ENCODE data around the gene LIPT2. TPM values are rescaled to one million over a fixed set of nuclear protein-coding genes. Genes with fewer than 3 reads are reported as not detected.
"Not testable (repeated sequence)": the region's sequence is repeated elsewhere in the genome, so short reads cannot be mapped to it uniquely, and the experiment has no call there.

The LIPT2 gene
- total RNA-seq, 2 donors from 2014 or later = 3.7 to 4.1 TPM

DNA sequence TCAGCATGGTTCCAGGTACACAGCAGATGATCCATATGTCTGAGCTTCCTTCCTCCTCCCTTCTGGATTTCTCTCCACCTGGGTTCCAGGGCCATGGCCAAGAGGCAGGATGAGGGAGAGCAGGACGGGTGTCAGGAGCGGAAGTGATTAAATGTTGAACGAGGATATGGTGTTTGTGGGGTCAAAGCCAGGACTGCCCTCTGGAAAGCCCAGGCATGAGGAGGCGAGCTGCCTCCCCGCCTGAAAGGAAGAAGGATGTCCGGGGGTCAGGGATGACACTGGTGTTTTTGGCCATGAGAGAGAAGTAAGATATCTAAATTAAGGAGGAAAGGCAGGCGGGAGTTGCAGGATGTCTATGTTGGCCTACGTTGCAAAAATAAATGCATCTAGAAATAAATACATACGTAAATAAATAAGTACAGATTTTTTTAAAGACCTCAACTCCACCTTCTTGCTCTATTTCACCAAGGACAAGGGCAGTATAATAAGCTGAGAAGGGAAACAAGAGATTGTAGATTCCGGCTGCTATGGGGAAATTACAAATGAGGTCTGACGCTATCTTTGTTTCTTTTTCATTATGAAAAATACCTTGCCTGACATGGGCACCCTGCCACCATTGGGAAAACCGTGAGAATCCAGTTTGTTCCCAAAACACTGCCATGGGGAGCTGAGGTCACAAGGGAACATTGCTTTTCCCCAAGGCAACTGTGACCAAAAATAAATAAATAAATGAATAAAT, 27.6 kb upstream of the LIPT2 start:
- no peak for ATAC-seq (replicated peaks)
- H3K27ac Mint-ChIP-seq = no peak overlapping the region
- no peaks in the 10 kb centered on the region for H3K4me1 Mint-ChIP-seq
- H3K9me3 Mint-ChIP-seq = peaks cover 5% of the 10 kb centered on the region
- peaks cover 18% of the 10 kb centered on the region for H3K27me3 Mint-ChIP-seq
- H3K4me3 Mint-ChIP-seq = no peak overlapping the region
- no peaks in the 10 kb centered on the region for H3K36me3 Mint-ChIP-seq (ENCODE audit: low read depth)

DNA sequence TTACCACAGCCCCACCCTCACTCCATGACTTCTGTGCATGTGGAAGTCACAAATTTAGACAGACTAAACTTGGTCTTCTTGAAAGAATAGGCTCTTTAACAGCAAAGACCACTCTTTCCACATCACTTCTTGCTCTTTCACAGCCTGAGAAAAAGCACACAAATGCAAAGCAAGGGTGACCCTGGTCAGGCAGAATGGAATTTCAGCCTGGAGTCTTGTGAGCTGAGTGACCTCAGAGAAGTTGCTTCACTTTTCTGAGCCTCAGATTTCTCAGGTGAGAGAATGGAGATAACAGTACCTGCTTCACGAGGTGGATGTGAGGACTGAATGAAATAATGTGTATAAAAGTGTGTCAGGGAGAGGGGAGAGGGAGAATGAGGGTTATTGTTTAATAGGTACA, 26.8 kb upstream of the LIPT2 start:
- Mint-ChIP-seq H3K4me1 (no peaks in the 10 kb centered on the region), H3K4me3 (no peak overlapping the region), H3K27ac (no peak overlapping the region), H3K9me3 (peaks cover 5% of the 10 kb centered on the region), H3K36me3 (ENCODE audit: low read depth) (no peaks in the 10 kb centered on the region), H3K27me3 (peaks cover 19% of the 10 kb centered on the region)
- ATAC-seq (replicated peaks) = no peak

DNA sequence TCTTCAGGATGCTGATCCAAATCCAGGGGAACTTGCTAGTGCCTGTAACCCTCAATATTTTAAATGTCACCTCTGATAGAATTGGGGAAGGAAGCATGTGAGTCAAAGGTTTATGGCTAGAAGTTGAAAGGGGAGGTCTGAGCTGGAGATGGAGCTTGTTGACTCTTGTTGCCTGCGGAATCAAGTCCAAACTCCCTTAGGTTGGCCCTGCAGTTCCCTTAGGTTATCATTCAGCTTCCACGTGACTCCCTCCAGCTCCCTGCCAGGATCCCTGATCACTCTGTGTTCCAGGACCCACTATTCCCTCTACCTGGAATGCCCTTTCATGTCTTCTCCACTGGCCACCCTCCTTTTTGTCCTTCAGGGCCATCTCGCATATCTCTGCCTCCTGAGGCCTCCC, 26.2 kb upstream of the LIPT2 start:
- peaks cover 21% of the 10 kb centered on the region for H3K27me3 Mint-ChIP-seq

DNA sequence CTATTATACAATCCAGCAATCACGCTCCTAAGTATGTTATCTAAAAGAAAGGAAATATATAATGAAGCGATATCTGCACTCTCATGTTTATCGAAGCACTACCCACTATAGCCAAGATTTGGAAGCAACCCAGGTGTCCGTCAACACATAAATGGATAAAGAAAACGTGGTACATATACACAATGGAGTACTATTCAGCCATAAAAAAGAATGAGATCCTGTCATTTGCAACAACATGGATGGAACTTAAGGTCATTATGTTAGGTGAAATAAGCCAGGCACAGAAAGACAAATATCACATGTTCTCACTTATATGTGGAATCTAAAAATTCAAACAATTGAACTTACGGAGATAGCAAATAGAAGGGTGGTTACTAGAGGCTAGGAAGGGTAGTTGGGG, 24.1 kb upstream of the LIPT2 start:
- not testable (repeated sequence) for H3K4me3 Mint-ChIP-seq; H3K4me1 Mint-ChIP-seq; H3K27ac Mint-ChIP-seq; ATAC-seq (replicated peaks); H3K9me3 Mint-ChIP-seq; H3K36me3 Mint-ChIP-seq (ENCODE audit: low read depth)
- peaks cover 14% of the 10 kb centered on the region for H3K27me3 Mint-ChIP-seq

More for the DNA sequence above, 26.2 kb upstream of the LIPT2 start:
- H3K4me1 Mint-ChIP-seq = no peaks in the 10 kb centered on the region
- H3K36me3 Mint-ChIP-seq (ENCODE audit: low read depth) = no peaks in the 10 kb centered on the region
- H3K27ac Mint-ChIP-seq = no peak overlapping the region
- H3K4me3 Mint-ChIP-seq = no peak overlapping the region
- no peak for ATAC-seq (replicated peaks)
- H3K9me3 Mint-ChIP-seq = peaks cover 5% of the 10 kb centered on the region

DNA sequence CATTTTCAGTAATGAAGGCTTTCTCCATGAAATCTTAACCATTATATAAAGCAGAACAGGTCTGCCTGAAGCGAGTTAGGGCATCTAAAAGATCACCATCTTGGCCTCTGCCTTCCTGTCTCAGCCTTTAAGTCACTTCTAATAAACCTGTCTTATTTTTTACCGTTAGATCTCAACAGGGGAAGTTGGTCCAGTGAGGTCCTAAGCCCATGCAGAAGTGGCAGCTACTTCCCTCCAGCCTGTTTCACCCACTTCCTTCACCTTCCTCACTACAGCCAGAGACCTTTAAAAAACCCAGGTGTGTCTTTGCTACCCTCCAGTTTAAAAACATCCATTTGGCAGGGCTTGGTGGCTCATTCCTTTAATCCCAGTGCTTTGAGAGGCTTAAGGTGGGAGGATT, 14.1 kb upstream of the LIPT2 start:
- Mint-ChIP-seq H3K27ac (no peak overlapping the region), H3K27me3 (peaks cover 3% of the 10 kb centered on the region), H3K9me3 (no peaks in the 10 kb centered on the region), H3K36me3 (ENCODE audit: low read depth) (no peaks in the 10 kb centered on the region), H3K4me3 (no peak overlapping the region), H3K4me1 (no peaks in the 10 kb centered on the region)
- ATAC-seq (replicated peaks) = no peak

GRCh38 chr11:74506823-74507222, 13.3 kb upstream of the LIPT2 start:
- Mint-ChIP-seq H3K9me3 (no peaks in the 10 kb centered on the region), H3K27ac (no peak overlapping the region), H3K4me1 (no peaks in the 10 kb centered on the region), H3K27me3 (no peaks in the 10 kb centered on the region), H3K36me3 (ENCODE audit: low read depth) (no peaks in the 10 kb centered on the region), H3K4me3 (no peak overlapping the region)
- ATAC-seq (replicated peaks) = no peak

DNA sequence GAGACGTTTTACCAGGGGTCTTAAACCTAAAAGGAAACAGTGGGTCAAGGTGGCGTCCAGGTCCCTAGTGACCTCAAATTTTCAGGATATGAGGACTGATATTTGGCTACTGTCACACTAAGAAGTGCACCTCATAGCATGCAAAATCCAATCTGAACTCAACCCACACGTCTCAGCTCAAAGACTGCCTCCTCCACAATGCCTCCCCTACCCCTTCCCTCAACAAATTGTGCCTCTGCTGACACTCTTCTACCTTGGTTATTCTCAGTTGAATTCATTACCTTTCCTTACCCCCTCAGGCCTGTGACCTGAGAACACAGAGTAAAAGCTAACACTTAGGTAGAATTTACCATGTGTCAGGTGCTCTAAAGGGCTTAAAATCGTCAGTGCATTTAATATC, 12.4 kb upstream of the LIPT2 start:
- no peaks in the 10 kb centered on the region for H3K36me3 Mint-ChIP-seq (ENCODE audit: low read depth)
- no peak overlapping the region for H3K4me3 Mint-ChIP-seq
- no peaks in the 10 kb centered on the region for H3K9me3 Mint-ChIP-seq
- ATAC-seq (replicated peaks) = no peak
- H3K4me1 Mint-ChIP-seq = no peaks in the 10 kb centered on the region
- H3K27ac Mint-ChIP-seq = no peak overlapping the region
- H3K27me3 Mint-ChIP-seq = no peaks in the 10 kb centered on the region

- Mint-ChIP-seq H3K27ac (no peak overlapping the region), H3K27me3 (no peaks in the 10 kb centered on the region), H3K36me3 (ENCODE audit: low read depth) (no peaks in the 10 kb centered on the region), H3K4me1 (no peaks in the 10 kb centered on the region), H3K4me3 (no peak overlapping the region), H3K9me3 (no peaks in the 10 kb centered on the region)
- no peak for ATAC-seq (replicated peaks)
Observed at GRCh38 chr11:74504100-74504691, 10.7 kb upstream of the LIPT2 start.

GRCh38 chr11:74494916-74495315, 1.4 kb upstream of the LIPT2 start:
- H3K4me3 Mint-ChIP-seq = no peak overlapping the region
- no peaks in the 10 kb centered on the region for H3K27me3 Mint-ChIP-seq
- H3K36me3 Mint-ChIP-seq (ENCODE audit: low read depth) = no peaks in the 10 kb centered on the region

DNA sequence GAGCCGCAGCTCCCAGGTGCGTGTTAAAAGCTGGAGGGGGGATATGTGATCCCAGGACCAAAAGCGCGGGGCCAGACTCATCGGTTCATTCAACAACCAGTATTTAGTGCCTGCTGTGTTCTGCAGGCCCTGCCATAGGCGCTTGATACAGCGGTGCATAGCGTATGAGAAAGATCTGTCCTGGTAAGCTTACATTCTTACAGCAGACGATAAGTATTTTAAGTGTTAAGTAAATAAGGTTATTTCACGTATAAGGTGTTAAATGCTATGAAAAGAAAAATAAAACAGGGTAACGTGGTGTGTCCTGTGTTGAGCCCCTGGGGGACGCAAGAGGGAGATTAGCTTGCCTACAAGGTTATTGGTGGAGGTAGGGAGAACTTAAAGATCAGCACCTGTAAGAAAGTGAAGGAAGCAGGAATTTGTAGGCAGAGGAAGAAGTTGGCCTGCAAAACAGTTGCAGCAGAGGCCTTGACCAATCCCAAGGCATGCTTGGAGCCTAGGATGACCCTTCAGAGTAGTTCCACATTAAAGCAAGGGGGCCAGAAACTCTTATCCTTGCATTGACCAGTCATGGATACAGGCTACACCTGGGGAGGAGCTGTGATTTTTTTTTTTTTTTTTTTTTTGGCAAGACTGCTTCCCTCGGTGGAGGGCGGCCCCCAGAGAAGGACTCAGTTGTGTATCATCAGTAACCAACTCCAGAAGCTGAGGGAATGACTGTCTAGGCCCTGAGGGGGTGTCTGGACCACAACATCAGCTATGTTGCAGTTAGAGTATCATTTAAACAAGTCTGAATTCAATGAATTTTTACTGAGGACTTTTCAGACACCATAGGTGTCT, 487 bp upstream of the LIPT2 start:
- H3K4me1 Mint-ChIP-seq = peaks cover 17% of the 10 kb centered on the region
- ATAC-seq (replicated peaks) = no peak
- peak overlapping the region; percentile 90 for H3K4me3 Mint-ChIP-seq

More at GRCh38 chr11:74494916-74495315, 1.4 kb upstream of the LIPT2 start:
- Mint-ChIP-seq H3K9me3 (no peaks in the 10 kb centered on the region), H3K27ac (no peak overlapping the region), H3K4me1 (peaks cover 17% of the 10 kb centered on the region)
- no peak for ATAC-seq (replicated peaks)

DNA sequence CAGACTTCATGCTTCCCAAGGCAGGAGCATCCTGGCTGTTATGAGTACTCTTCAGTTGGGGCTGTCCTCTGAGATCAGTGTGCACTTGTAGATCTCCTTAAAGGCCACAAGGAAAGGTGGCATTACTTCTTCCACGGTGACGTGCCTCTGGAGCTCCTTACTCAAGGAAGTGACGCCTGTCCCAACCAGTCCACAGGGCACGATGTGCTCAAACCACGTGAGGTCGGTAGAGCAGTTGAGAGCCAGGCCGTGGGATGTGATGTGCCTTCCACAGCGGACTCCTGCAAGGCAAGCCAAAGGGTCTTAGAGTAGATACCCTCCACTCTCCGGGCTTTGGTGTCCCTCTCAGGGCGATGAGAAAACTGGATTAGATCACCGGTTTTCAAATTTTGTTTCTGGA, 1.4 kb downstream of the LIPT2 start:
- Mint-ChIP-seq H3K27ac (peak overlapping the region; percentile 87), H3K27me3 (no peaks in the 10 kb centered on the region), H3K4me1 (peaks cover 19% of the 10 kb centered on the region), H3K36me3 (ENCODE audit: low read depth) (no peaks in the 10 kb centered on the region), H3K4me3 (peak overlapping the region; percentile 90), H3K9me3 (no peaks in the 10 kb centered on the region)
- ATAC-seq (replicated peaks) = no peak

More for the DNA sequence above, 487 bp upstream of the LIPT2 start:
- Mint-ChIP-seq H3K27me3 (no peaks in the 10 kb centered on the region), H3K27ac (peak overlapping the region; percentile 86), H3K9me3 (no peaks in the 10 kb centered on the region), H3K36me3 (ENCODE audit: low read depth) (no peaks in the 10 kb centered on the region)

GRCh38 chr11:74490941-74491340, 2.6 kb downstream of the LIPT2 start:
- Mint-ChIP-seq H3K4me1 (peaks cover 20% of the 10 kb centered on the region), H3K27ac (peak overlapping the region; percentile 87), H3K27me3 (no peaks in the 10 kb centered on the region), H3K36me3 (ENCODE audit: low read depth) (no peaks in the 10 kb centered on the region), H3K4me3 (no peak overlapping the region), H3K9me3 (no peaks in the 10 kb centered on the region)
- ATAC-seq (replicated peaks) = no peak

DNA sequence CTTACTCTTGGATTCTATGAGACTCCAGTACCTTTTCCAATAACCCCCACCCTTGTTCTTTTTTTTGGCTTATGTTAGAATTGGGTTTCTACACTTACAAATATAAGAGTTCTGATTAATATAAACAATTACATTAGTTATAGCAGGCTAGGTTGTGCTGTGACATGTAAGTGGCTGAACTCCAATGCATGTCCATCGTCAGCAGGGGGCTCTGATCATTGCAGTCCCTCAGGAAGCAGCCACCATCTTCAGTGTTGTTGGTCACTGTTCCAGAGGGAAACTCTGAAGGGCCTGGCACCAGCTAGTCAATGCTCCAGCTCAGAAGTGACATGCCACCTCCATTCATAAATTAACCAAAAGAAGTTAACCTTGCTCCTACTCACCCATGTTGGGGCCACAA, 5.6 kb downstream of the LIPT2 start:
- Mint-ChIP-seq H3K9me3 (no peaks in the 10 kb centered on the region), H3K4me1 (peaks cover 12% of the 10 kb centered on the region), H3K27me3 (no peaks in the 10 kb centered on the region), H3K27ac (peak overlapping the region; percentile 2), H3K36me3 (ENCODE audit: low read depth) (no peaks in the 10 kb centered on the region), H3K4me3 (no peak overlapping the region)
- ATAC-seq (replicated peaks) = no peak

- H3K27ac Mint-ChIP-seq = no peak overlapping the region
- no peaks in the 10 kb centered on the region for H3K36me3 Mint-ChIP-seq (ENCODE audit: low read depth)
- ATAC-seq (replicated peaks) = no peak
- H3K27me3 Mint-ChIP-seq = no peaks in the 10 kb centered on the region
- H3K9me3 Mint-ChIP-seq = no peaks in the 10 kb centered on the region
- no peak overlapping the region for H3K4me3 Mint-ChIP-seq
- peaks cover 3% of the 10 kb centered on the region for H3K4me1 Mint-ChIP-seq
Observed at GRCh38 chr11:74485868-74486267, 7.7 kb downstream of the LIPT2 start.
